Embryonic facial prominence (tissue), 1 donor: Measurements from ENCODE around the gene ETFA.

Experiments
- DNase-seq: peaks from one replicate; pipeline ENCODE4 v3.0.0-alpha.2; 2016; ENCODE audit errors: extremely low spot score

The ETFA gene

GRCh38 chr15:76173317-76173834 lies 137.9 kb downstream of the ETFA start:
- DNase-seq = no peak

GRCh38 chr15:76172782-76173181 lies 138.5 kb downstream of the ETFA start:
- DNase-seq = no peak

- DNase-seq = no peak
These were observed 141.1 kb downstream of the ETFA start for GRCh38 chr15:76169911-76170800.

GRCh38 chr15:76169018-76169417 lies 142.3 kb downstream of the ETFA start:
- DNase-seq = no peak

- DNase-seq = no peak
These were observed 142.9 kb downstream of the ETFA start for GRCh38 chr15:76168237-76168984.

- DNase-seq = no peak
These were observed 145.3 kb downstream of the ETFA start for GRCh38 chr15:76165951-76166350.
